ENCODE data around the gene PRSS12.
"Not testable (repeated sequence)": the region's sequence is repeated elsewhere in the genome, so short reads cannot be mapped to it uniquely, and the experiment has no call there.

The PRSS12 gene

DNA sequence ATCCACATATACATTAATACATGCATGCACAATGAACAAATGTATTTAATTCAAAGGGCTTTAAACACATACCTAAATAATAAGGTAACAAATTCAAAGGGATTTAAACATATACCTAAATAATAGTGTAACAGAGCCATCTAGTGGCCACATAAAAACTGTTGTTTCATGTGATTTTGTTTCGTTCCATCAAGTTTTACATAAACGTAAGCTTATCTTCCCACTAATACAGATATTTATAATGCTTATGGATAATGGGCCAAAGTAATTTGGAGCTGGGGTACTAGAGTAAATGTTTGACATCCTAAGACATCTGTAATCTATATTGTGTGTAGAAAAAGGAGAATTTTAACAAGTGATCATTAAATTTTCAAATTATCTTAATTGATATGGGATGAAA is 82.3 kb downstream of the PRSS12 start:
- peak; percentile 74 for DNase-seq

DNA sequence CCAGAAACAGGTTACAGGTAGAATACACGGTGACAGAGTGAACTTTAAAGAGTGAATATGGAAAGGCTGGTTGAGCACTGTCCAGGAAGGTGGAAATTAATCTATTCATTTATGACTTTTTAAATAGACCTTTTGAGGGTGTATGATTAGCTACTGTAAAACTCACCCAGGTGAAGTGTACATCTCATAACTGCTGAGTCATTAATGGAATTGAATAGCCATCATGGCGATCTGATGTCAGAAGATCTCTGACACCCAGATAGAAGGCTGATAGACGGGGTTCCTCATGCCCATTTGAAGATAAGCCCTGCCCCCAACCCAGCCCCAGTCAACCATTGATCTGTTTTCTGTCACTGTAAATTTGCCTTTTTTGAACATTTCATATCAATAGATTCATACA is 84.0 kb downstream of the PRSS12 start:
- no peak for DNase-seq

DNA sequence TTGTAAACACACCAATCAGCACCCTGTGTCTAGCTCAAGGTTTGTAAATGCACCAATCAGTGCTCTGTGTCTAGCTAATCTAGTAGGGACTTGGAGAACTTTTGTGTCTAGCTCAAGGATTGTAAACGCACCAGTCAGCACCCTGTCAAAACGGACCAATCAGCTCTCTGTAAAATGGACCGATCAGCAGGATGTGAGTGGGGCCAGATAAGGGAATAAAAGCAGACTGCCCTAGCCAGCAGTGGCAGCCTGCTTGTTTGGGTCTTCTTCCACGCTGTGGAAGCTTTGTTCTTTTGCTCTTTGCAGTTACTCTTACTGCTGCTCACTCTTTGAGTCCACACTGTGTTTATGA is 86.7 kb downstream of the PRSS12 start:
- DNase-seq = not testable (repeated sequence)

DNA sequence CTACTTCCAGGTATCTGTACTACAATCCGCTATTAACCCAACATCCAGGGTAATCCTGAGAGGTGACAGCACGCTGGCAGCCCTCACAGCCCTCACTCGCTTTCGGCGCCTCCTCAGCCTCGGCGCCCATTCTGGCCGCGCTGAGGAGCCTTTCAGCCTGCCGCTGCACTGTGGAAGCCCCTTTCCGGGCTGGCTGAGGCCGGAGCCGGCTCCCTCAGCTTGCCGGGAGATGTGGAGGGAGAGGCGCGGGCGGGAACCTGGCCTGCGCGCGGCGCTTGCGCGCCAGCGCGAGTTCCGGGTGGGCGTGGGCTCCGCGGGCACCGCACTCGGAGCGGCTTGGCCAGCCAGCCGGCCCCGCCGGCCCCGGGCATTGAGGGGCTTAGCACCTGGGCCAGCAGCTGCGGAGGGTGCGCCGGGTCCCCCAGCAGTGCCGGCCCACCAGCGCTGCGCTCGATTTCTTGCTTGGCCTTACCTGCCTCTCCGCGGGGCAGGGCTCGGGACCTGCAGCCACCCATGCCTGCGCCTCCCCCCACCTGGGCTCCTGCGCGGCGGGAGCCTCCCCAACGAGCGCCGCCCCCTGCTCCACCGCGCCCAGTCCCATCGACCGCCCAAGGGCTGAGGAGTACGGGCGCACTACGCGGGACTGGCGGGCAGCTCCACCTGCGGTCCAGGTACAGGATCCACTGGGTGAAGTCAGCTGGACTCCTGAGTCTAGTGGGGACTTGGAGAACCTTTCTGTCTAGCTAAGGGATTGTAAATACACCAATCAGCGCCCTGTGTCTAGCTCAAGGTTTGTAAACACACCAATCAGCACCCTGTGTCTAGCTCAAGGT is 87.3 kb downstream of the PRSS12 start:
- peak; percentile 56 for DNase-seq

DNA sequence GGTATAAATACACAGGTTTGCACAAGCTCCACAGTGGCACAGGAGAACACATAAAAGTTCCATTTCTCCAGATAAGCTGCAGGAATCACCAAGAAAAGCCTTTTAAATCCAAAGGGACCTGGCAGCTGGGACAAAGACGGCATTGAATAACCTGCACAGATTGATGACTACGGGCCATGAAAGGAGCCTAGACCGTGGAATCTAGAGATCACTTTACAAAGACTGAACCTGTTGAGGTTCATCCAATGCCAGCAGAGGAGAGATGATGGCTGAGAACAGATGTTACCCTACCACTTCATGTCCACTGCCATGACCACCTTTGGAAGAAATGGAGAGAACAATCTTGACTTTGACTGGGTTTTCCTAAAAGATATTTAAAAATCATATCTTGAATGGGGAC is 88.7 kb downstream of the PRSS12 start:
- DNase-seq = no peak

DNA sequence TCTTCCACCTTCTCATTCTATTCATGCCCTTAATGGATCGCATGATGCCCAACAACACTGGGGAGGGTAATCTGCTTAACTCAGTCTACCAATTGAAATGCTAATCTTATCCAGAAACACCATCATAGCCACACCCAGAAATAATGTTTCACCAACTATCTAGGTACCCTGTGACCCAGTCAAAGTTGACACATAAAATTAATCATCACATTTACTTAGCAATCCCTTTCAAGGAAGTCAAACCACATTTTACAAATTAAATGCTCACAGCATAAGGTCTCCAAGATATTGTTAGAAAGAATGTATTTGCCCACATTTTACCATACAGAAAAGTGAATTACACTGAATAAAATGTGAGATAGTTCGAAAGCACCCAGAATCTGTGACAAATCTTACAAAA is 92.5 kb downstream of the PRSS12 start:
- DNase-seq = no peak

DNA sequence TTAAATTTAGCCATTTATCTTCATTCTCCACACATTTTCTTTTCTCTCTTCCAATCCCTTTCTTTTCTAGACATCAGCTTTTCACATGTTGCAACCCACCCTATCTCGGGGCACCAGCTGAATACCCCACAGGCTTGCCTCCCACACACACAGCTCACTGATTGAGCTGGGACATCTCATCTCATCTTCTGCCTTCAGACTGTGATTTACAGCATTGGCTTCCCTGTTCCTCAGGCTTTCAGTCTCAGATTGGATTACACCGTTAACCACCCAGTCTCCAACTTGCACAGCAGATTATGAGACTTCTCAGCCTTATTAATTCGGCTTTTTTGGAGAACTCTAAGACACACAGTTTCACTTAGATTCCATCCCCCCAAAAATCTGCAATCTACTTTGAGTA is 93.7 kb downstream of the PRSS12 start:
- DNase-seq = no peak

DNA sequence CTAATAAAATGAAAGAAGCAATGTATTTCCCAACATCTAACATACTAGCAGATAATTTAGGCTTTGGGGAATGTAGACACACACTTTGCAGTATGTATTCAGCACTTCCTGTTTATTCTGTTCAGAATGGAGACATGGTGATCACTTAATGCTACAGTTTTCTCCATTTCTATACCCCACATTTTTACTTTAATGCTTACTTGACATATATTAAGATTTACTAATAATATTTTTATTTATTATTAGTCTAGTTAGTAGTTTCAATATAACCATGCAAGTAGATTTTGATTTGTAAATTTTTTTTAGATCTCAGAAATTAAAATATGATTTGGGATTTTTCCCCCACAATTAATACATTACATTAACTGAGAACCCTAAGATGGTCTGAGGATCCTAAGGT is 98.4 kb downstream of the PRSS12 start:
- no peak for DNase-seq

DNA sequence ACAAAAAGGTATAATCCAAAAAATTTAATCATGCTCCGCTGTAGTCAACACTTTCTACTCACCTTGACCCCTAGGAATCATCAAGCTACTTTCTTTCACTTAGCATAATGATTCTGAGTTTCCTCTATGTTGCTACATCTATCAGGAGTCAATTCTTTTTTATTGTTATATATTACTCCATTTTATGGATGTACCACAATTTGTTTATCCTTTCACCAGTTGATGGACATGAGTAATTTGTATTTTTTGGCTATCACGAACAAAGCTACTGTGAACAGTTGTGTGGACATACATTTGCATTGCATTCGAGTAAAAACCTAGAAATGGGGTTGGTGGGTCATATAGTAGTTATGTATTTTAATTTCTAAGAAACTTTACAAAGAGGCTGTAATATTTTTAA is 102.9 kb downstream of the PRSS12 start:
- no peak for DNase-seq

DNA sequence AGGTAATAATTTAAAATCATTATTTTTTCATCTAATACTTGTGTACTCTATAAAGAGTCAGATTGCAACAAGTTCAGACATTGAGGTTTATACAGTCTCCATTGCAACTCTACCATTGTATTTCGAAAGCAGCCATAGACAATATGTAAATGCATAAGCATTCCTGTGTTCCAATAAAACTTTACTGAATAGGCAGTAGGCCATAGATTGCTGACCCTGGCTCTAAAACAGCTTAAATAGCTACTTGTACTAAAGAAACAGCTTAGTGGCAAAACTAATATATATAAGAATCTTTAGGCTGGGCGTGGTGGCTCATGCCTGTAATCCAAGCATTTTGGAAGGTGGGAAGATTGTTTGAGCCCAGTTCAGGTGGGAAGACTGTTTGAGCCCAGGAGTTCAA is 115.3 kb downstream of the PRSS12 start:
- no peak for DNase-seq

DNA sequence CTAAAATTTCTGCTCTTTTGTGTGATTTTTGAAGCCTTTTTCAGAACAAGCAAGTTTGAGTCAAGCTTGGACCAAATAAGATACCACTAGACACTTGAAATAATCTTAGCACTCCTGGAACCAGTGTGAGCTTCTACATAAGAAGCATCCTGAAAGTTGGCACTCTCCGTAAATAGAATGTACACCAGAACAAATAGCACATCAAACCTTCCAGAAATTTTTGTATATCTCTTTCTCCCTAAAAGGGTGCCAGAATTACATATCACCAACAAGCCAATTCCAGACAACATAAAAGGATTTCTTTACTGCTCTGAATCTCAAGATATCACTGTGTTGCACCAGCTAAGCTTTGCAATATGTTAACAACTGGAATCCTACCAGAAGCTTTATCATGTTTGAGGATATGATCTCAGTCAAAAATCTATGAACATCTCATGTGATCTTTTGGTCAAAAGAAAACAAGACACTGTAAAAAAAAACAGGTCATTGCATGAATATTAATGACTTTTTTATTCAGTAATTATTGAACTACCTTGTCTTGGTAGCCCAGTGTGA is 117.2 kb downstream of the PRSS12 start:
- no peak for DNase-seq
